Vagina (tissue), 2 donors: Measurements from ENCODE around the gene SFXN1. TPM values are rescaled to one million over a fixed set of nuclear protein-coding genes. Genes with fewer than 3 reads are reported as not detected.

Experiments used
- DNase-seq, 2 donors: peaks; one replicate each; pipeline ENCODE4 v3.0.0-alpha.2; 2017; ENCODE audit errors: extremely low spot score in 2 of 2
- H3K27ac ChIP-seq: fragments of 200-600 bp; sonication (generic); one replicate; pipeline ENCODE4 v1.5.1; 2019
- H3K27me3 ChIP-seq: fragments of 200-600 bp; sonication (generic); one replicate; pipeline ENCODE4 v1.5.1; 2019
- H3K36me3 ChIP-seq, 2 donors: fragments of 200-600 bp; sonication (generic); one replicate each; pipeline ENCODE4 v1.5.1; 2017 to 2019
- H3K4me1 ChIP-seq: fragments of 200-600 bp; sonication (generic); one replicate; pipeline ENCODE4 v1.5.1; 2019
- H3K4me3 ChIP-seq, 2 donors: fragments of 200-600 bp; sonication (generic); 1 replicate in 1 of 2; 2 replicates in 1 of 2; pipeline ENCODE4 v1.5.1; 2016 to 2019
- H3K9me3 ChIP-seq: fragments of 200-600 bp; sonication (generic); one replicate; pipeline ENCODE4 v1.5.1; 2019
- CTCF ChIP-seq, 3 experiments: fragments of 450-650 bp in 2 of 3; fragments of 200-600 bp in 1 of 3; sonication (generic) in 1 of 3; IDR thresholded peaks; one replicate each; pipeline ENCODE4 v1.5.1; 2017 to 2019; ENCODE audit warnings: antibody characterized with exemption in 3 of 3, mild to moderate bottlenecking in 2 of 3, moderate library complexity in 2 of 3
- POLR2A ChIP-seq, 2 donors: fragments of 450-650 bp; IDR thresholded peaks; one replicate each; pipeline ENCODE4 v1.6.1; 2017; ENCODE audit warnings: antibody characterized with exemption in 2 of 2, mild to moderate bottlenecking in 2 of 2, moderate library complexity in 2 of 2
- POLR2AphosphoS5 ChIP-seq, 2 donors: sonication (generic); formaldehyde crosslinking; IDR thresholded peaks; one replicate each; pipeline ENCODE4 v1.9.0; 2017; ENCODE audit warnings: antibody characterized with exemption in 2 of 2, mild to moderate bottlenecking in 2 of 2, low read depth in 1 of 2; ENCODE audit not compliant: insufficient read depth in 1 of 2
- intact Hi-C: fragments of 100-400 bp; cut with DNase I; formaldehyde crosslinking; loops from one replicate; pipeline ENCODE4 v1.15.1; 2023
- total RNA-seq: library from RNA; depleted of rRNA; stranded (reverse); fragments of >200 nt; gene quantifications from one replicate; pipeline ENCODE4 v1.2.3, GENCODE V29; 2016

Gene SFXN1
- total RNA-seq, 1 donor from 2014 or later, result 88.6 TPM

GRCh38 chr5:175520873-175521272, 42.5 kb downstream of the SFXN1 start:
- TF ChIP-seq POLR2AphosphoS5 (IDR thresholded peaks at IDR 0.05; ENCODE audit: insufficient read depth in 1 of 2, low read depth in 1 of 2) (no peak), POLR2A (IDR thresholded peaks at IDR 0.05) (no peak), CTCF (IDR thresholded peaks at IDR 0.05) (no peak)
- no peak for DNase-seq
- H3K4me3 ChIP-seq, result no peak overlapping the region
- H3K4me1 ChIP-seq, result no peaks in the 10 kb centered on the region
- H3K27me3 ChIP-seq, result no peaks in the 10 kb centered on the region
- H3K36me3 ChIP-seq, result peaks cover 0 to 58% of the 10 kb centered on the region in 2 donors
- H3K27ac ChIP-seq, result no peak overlapping the region
- no peaks in the 10 kb centered on the region for H3K9me3 ChIP-seq
- intact Hi-C loops, result no loop called here

- Histone ChIP-seq H3K27ac (no peak overlapping the region), H3K27me3 (no peaks in the 10 kb centered on the region), H3K4me1 (no peaks in the 10 kb centered on the region), H3K4me3 (no peak overlapping the region), H3K9me3 (no peaks in the 10 kb centered on the region), H3K36me3 (peaks cover 0 to 57% of the 10 kb centered on the region in 2 donors)
- intact Hi-C loops, result no loop called here
- DNase-seq, result no peak
- TF ChIP-seq POLR2A (IDR thresholded peaks at IDR 0.05) (no peak), POLR2AphosphoS5 (IDR thresholded peaks at IDR 0.05; ENCODE audit: insufficient read depth in 1 of 2, low read depth in 1 of 2) (no peak), CTCF (IDR thresholded peaks at IDR 0.05) (no peak)
Observed at GRCh38 chr5:175521313-175521833, 43.0 kb downstream of the SFXN1 start.

- H3K4me1 ChIP-seq, result no peaks in the 10 kb centered on the region
- no peaks in the 10 kb centered on the region for H3K27me3 ChIP-seq
- H3K9me3 ChIP-seq, result no peaks in the 10 kb centered on the region
- no peak overlapping the region for H3K27ac ChIP-seq
- H3K36me3 ChIP-seq, result peaks cover 0 to 41% of the 10 kb centered on the region in 2 donors
- no peak overlapping the region for H3K4me3 ChIP-seq
- intact Hi-C loops, result no loop called here
- no peak for DNase-seq
- TF ChIP-seq POLR2AphosphoS5 (IDR thresholded peaks at IDR 0.05; ENCODE audit: insufficient read depth in 1 of 2, low read depth in 1 of 2) (no peak), POLR2A (IDR thresholded peaks at IDR 0.05) (no peak), CTCF (IDR thresholded peaks at IDR 0.05) (no peak)
Observed at GRCh38 chr5:175523292-175523691, 44.9 kb downstream of the SFXN1 start.

GRCh38 chr5:175524211-175524610, 45.9 kb downstream of the SFXN1 start:
- Histone ChIP-seq H3K36me3 (peaks cover 0 to 37% of the 10 kb centered on the region in 2 donors), H3K4me3 (no peak overlapping the region), H3K27me3 (no peaks in the 10 kb centered on the region), H3K27ac (no peak overlapping the region), H3K9me3 (no peaks in the 10 kb centered on the region), H3K4me1 (no peaks in the 10 kb centered on the region)
- intact Hi-C loops, result no loop called here
- no peak for TF ChIP-seq POLR2AphosphoS5 (IDR thresholded peaks at IDR 0.05; ENCODE audit: insufficient read depth in 1 of 2, low read depth in 1 of 2)
- no peak for TF ChIP-seq POLR2A (IDR thresholded peaks at IDR 0.05)
- TF ChIP-seq CTCF (IDR thresholded peaks at IDR 0.05), result no peak
- no peak for DNase-seq

GRCh38 chr5:175526691-175527090, 48.3 kb downstream of the SFXN1 start:
- Histone ChIP-seq H3K27ac (no peak overlapping the region), H3K9me3 (no peaks in the 10 kb centered on the region), H3K4me1 (no peaks in the 10 kb centered on the region), H3K27me3 (no peaks in the 10 kb centered on the region), H3K4me3 (no peak overlapping the region), H3K36me3 (peaks cover 0 to 35% of the 10 kb centered on the region in 2 donors)
- intact Hi-C loops, result no loop called here
- no peak for DNase-seq
- TF ChIP-seq POLR2AphosphoS5 (IDR thresholded peaks at IDR 0.05; ENCODE audit: insufficient read depth in 1 of 2, low read depth in 1 of 2), result no peak
- no peak for TF ChIP-seq CTCF (IDR thresholded peaks at IDR 0.05)
- no peak for TF ChIP-seq POLR2A (IDR thresholded peaks at IDR 0.05)
